B cell (primary cell): Measurements from ENCODE around the gene IMMP2L. TPM values are rescaled to one million over a fixed set of nuclear protein-coding genes. Genes with fewer than 3 reads are reported as not detected.

Source experiments
- ATAC-seq: fragments of 200-7000 bp; cut with Tn5 transposase; one replicate; pipeline ENCODE4 v1.10.0; 2021; ENCODE audit warnings: low read depth, mild to moderate bottlenecking, moderate number of reproducible peaks, moderate library complexity
- CTCF ChIA-PET: fragments of 350-600 bp; sonication (Branson Sonifier 250); formaldehyde crosslinking; loops from one replicate; lab custom pipeline; 2021; ENCODE audit warnings: antibody characterized with exemption, inconsistent platforms; lab: Charles Lee
- POLR2A ChIA-PET: fragments of 350-600 bp; sonication (Branson Sonifier 250); formaldehyde crosslinking; loops from one replicate; lab custom pipeline; 2021; ENCODE audit warnings: antibody characterized with exemption; lab: Charles Lee
- DNase-seq: peaks from one replicate; pipeline ENCODE4 v3.0.0; 2013
- H2AFZ ChIP-seq: 2 replicates; pipeline ENCODE4 v1.6.1; 2012; ENCODE audit warnings: mild to moderate bottlenecking, low read depth, low read length; ENCODE audit not compliant: insufficient read depth, poor library complexity, severe bottlenecking
- H3K27ac ChIP-seq, 2 donors: 1 replicate in 1 of 2; 2 replicates in 1 of 2; pipeline ENCODE4 v1.5.1; 2012 to 2013; ENCODE audit warnings: low read length in 2 of 2, mild to moderate bottlenecking in 2 of 2, moderate library complexity in 1 of 2
- H3K27me3 ChIP-seq, 4 experiments: fragments of 200-600 bp in 1 of 4; sonication (generic) in 1 of 4; replicated peaks in 1 of 4; 1 replicate in 2 of 4; 2 replicates in 2 of 4; pipeline versions ENCODE4 v1.6.1 to v1.7.0; 2013 to 2016; ENCODE audit warnings: low read length in 3 of 4, mild to moderate bottlenecking in 2 of 4, mixed read lengths in 1 of 4, moderate library complexity in 1 of 4; ENCODE audit not compliant: insufficient read depth in 4 of 4, control insufficient read depth in 3 of 4; ENCODE audit errors: control extremely low read depth in 1 of 4
- H3K36me3 ChIP-seq, 2 experiments: replicated peaks in 1 of 2; 1 replicate in 1 of 2; 2 replicates in 1 of 2; pipeline versions ENCODE4 v1.6.1 to v1.7.1; 2013; ENCODE audit warnings: low read length in 1 of 2; ENCODE audit not compliant: insufficient read depth in 2 of 2, control insufficient read depth in 1 of 2; ENCODE audit errors: control extremely low read depth in 1 of 2, extremely low read depth in 1 of 2
- H3K4me1 ChIP-seq, 2 donors: fragments of 200-600 bp in 1 of 2; sonication (generic) in 1 of 2; 1 replicate in 1 of 2; 2 replicates in 1 of 2; pipeline versions ENCODE4 v1.5.1 to v1.6.1; 2013 to 2017; ENCODE audit warnings: low read length in 2 of 2; ENCODE audit not compliant: control insufficient read depth in 2 of 2, insufficient read depth in 2 of 2
- H3K4me2 ChIP-seq: replicated peaks from 2 replicates; pipeline ENCODE3; 2012; ENCODE audit warnings: mild to moderate bottlenecking, low read depth, low read length; ENCODE audit not compliant: poor library complexity, severe bottlenecking
- H3K4me3 ChIP-seq, 5 experiments: fragments of 200-600 bp in 1 of 5; sonication (generic) in 1 of 5; 1 replicate in 3 of 5; 2 replicates in 2 of 5; pipeline versions ENCODE4 v1.5.1 to v1.7.0; 2011 to 2016; ENCODE audit warnings: low read length in 4 of 5, mild to moderate bottlenecking in 4 of 5, low read depth in 2 of 5, control low read depth in 1 of 5, moderate library complexity in 1 of 5; ENCODE audit not compliant: insufficient read depth in 1 of 5; ENCODE audit errors: control extremely low read depth in 1 of 5, extremely low read depth in 1 of 5
- H3K79me2 ChIP-seq: fragments of 200-600 bp; sonication (generic); one replicate; pipeline ENCODE4 v1.6.0; 2016; ENCODE audit warnings: low read length; ENCODE audit not compliant: control insufficient read depth, insufficient read depth
- H3K9ac ChIP-seq: fragments of 200-600 bp; sonication (generic); 2 replicates; pipeline ENCODE4 v1.6.1; 2017; ENCODE audit warnings: mild to moderate bottlenecking, low read length, moderate library complexity
- H3K9me3 ChIP-seq, 3 donors: one replicate each; pipeline versions ENCODE4 v1.6.1 to v1.7.1; 2013; ENCODE audit warnings: low read length in 2 of 3; ENCODE audit not compliant: control insufficient read depth in 2 of 3, insufficient read depth in 1 of 3; ENCODE audit errors: control extremely low read depth in 1 of 3
- H4K20me1 ChIP-seq: 2 replicates; pipeline ENCODE4 v1.6.0; 2012; ENCODE audit warnings: mild to moderate bottlenecking, low read length; ENCODE audit not compliant: insufficient read depth, control insufficient read depth, poor library complexity, severe bottlenecking
- H3K27ac Mint-ChIP-seq: one replicate; pipeline ENCODE4 v1.8.0; 2021; ENCODE audit warnings: mixed read lengths
- H3K27me3 Mint-ChIP-seq: one replicate; pipeline ENCODE4 v1.8.0; 2021; ENCODE audit warnings: mixed read lengths
- H3K4me1 Mint-ChIP-seq: one replicate; pipeline ENCODE4 v1.8.0; 2021; ENCODE audit warnings: mixed read lengths
- H3K4me3 Mint-ChIP-seq: one replicate; pipeline ENCODE4 v1.8.0; 2021; ENCODE audit warnings: mixed read lengths
- H3K9me3 Mint-ChIP-seq: one replicate; pipeline ENCODE4 v1.8.0; 2022; ENCODE audit warnings: mixed read lengths; ENCODE audit not compliant: insufficient read depth
- CTCF ChIP-seq: fragments of 200-600 bp; IDR thresholded peaks from one replicate; pipeline ENCODE4 v1.8.0; 2022; ENCODE audit warnings: antibody characterized with exemption, mild to moderate bottlenecking
- EZH2 ChIP-seq: IDR thresholded peaks from 2 replicates; pipeline ENCODE4 v1.6.1; 2012; ENCODE audit warnings: borderline replicate concordance, low read depth, mild to moderate bottlenecking, moderate library complexity, low read length; ENCODE audit not compliant: insufficient read depth, poor library complexity, severe bottlenecking
- whole genome bisulfite sequencing: methylation state at CpG from one replicate; pipeline ENCODE4 v1.1.5; 2013; ENCODE audit warnings: missing lambda C conversion rate; ENCODE audit not compliant: insufficient coverage; 5-methylcytosine and 5-hydroxymethylcytosine counted together
- intact Hi-C: fragments of 100-400 bp; cut with micrococcal nuclease; formaldehyde crosslinking; loops from one replicate; pipeline ENCODE4 v1.10.0; 2022
- polyA plus RNA-seq: library from polyadenylated mRNA; depleted of rRNA; stranded (reverse); fragments of >200 nt; gene quantifications from 2 replicates; pipeline ENCODE4 v1.2.3, GENCODE V29; 2012
- total RNA-seq, 2 donors: library from RNA; stranded (reverse); fragments of 120-200 nt in 1 of 2; gene quantifications; 1 replicate in 1 of 2; 2 replicates in 1 of 2; pipeline versions ENCODE4 v1.2.3 to v1.2.4, GENCODE V29; 2013 to 2022

IMMP2L gene
- total and polyA plus RNA-seq, 2 donors (not counting 1 experiment from before 2014, with no cell fraction given), result 3.8 to 34.2 TPM

- Histone ChIP-seq H3K4me1 (no peaks in the 10 kb centered on the region), H3K79me2 (no peaks in the 10 kb centered on the region), H3K27me3 (no peaks in the 10 kb centered on the region), H3K36me3 (no peaks in the 10 kb centered on the region), H4K20me1 (no peaks in the 10 kb centered on the region), H3K4me2 (no peak overlapping the region), H3K9ac (no peak overlapping the region), H2AFZ (no peak overlapping the region), H3K27ac (no peak overlapping the region), H3K9me3 (no peaks in the 10 kb centered on the region), H3K4me3 (no peak overlapping the region)
- no peak for TF ChIP-seq CTCF
- TF ChIP-seq EZH2, result no peak
- H3K27me3 Mint-ChIP-seq, result no peaks in the 10 kb centered on the region
- no peaks in the 10 kb centered on the region for H3K4me1 Mint-ChIP-seq
- POLR2A ChIA-PET, result no interaction called here
- H3K9me3 Mint-ChIP-seq, result no peaks in the 10 kb centered on the region
- DNase-seq (no peak), ATAC-seq (no peak)
- CTCF ChIA-PET, result no interaction called here
- no peak overlapping the region for H3K27ac Mint-ChIP-seq
- no peak overlapping the region for H3K4me3 Mint-ChIP-seq
- intact Hi-C loops, result no loop called here
Observed at GRCh38 chr7:110693344-110693743, 868.9 kb downstream of the IMMP2L start.

DNA sequence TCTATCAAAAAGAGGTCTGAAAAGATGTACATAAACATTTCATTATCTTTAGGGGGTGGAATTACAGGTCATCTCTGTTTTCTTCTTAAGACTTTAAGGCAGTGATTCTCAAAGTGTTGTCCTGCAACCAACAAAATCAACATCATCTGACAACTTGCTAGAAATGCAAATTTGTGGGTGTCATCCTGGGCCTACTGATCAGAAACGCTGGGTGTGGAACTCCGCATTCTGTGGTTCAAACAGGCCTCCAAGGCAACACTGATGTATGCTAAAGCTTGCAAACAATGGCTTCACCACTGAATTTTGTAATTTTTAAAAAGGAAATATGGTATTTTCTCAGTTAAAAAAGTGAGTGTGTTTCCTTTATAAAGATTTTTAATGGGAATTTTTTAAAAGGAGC, 873.4 kb downstream of the IMMP2L start:
- H3K4me3 Mint-ChIP-seq, result no peak overlapping the region

More for the DNA sequence above, 873.4 kb downstream of the IMMP2L start:
- Mint-ChIP-seq H3K27me3 (no peaks in the 10 kb centered on the region), H3K27ac (no peak overlapping the region), H3K4me1 (no peaks in the 10 kb centered on the region), H3K9me3 (no peaks in the 10 kb centered on the region)
- no peaks in the 10 kb centered on the region for H4K20me1 ChIP-seq
- ChIA-PET POLR2A (no interaction called here), CTCF (interaction anchor here (0.6 kb wide), 1 partner anchor 63 kb away, joined by 3 read pairs; no protein-coding TSS in a partner anchor)
- H3K4me3 ChIP-seq, result no peak overlapping the region
- TF ChIP-seq EZH2, result no peak
- no peak for TF ChIP-seq CTCF
- H2AFZ ChIP-seq, result no peak overlapping the region
- H3K79me2 ChIP-seq, result no peaks in the 10 kb centered on the region
- H3K27ac ChIP-seq, result no peak overlapping the region
- intact Hi-C loops, result no loop called here
- H3K9me3 ChIP-seq, result no peaks in the 10 kb centered on the region
- no peak for ATAC-seq
- H3K4me2 ChIP-seq, result no peak overlapping the region
- 90% methylated on average over 2 of the region's 2 CpGs for whole genome bisulfite sequencing
- no peaks in the 10 kb centered on the region for H3K4me1 ChIP-seq
- DNase-seq, result no peak
- H3K27me3 ChIP-seq, result no peaks in the 10 kb centered on the region
- H3K36me3 ChIP-seq, result no peaks in the 10 kb centered on the region
- H3K9ac ChIP-seq, result no peak overlapping the region
